HepG2 (cell line): ENCODE results near the gene PRMT7. TPM values are rescaled to one million over a fixed set of nuclear protein-coding genes. Genes with fewer than 3 reads are reported as not detected.

Experiments
- ATAC-seq: fragments of 200-7000 bp; cut with Tn5 transposase; 3 replicates; pipeline ENCODE4 v1.9.1; 2020; ENCODE audit warnings: mild to moderate bottlenecking, moderate library complexity
- BruUV-seq: library from RNA; stranded (reverse); fragments of 400-500 nt; replicated peaks from 2 replicates; lab custom pipeline; 2021; lab: Mats Ljungman, UMichigan
- CTCF ChIA-PET: fragments of 300-600 bp; formaldehyde crosslinking; extraction: SDS; loops from one replicate; lab custom pipeline; 2021; ENCODE audit warnings: low total read pairs, inconsistent platforms, low intra/inter-chr PET ratio; lab: Yijun Ruan, JAX
- POLR2A ChIA-PET: fragments of 350-600 bp; sonication (Branson Sonifier 250); formaldehyde crosslinking; loops from one replicate; lab custom pipeline; 2020; ENCODE audit warnings: antibody characterized with exemption, inconsistent platforms; lab: Yijun Ruan, JAX
- DNase-seq: peaks from one replicate; pipeline ENCODE4 v3.0.0-alpha.2; 2015; ENCODE audit warnings: low spot score
- FAIRE-seq: peaks from 3 replicates; lab custom pipeline; 2011; peaks lifted over from hg19 to GRCh38; lab: Jason Lieb, UNC
- H2AFZ ChIP-seq: one replicate; pipeline ENCODE4 v1.6.1; 2011; ENCODE audit warnings: low read length, inconsistent platforms
- H3K27ac ChIP-seq: fragments of 300-600 bp; 3 replicates; pipeline ENCODE4 v1.8.0; 2011; ENCODE audit warnings: mixed run types, mild to moderate bottlenecking, mixed read lengths, low read length, inconsistent platforms; ENCODE audit not compliant: insufficient read depth; ENCODE audit errors: extremely low read length
- H3K27me3 ChIP-seq, 2 experiments: fragments of 200-600 bp in 1 of 2; 2 replicates in 1 of 2; 3 replicates in 1 of 2; pipeline versions ENCODE4 v1.6.0 to v1.8.0; 2011; ENCODE audit warnings: low read length in 2 of 2, mild to moderate bottlenecking in 2 of 2, moderate library complexity in 2 of 2, inconsistent platforms in 1 of 2; ENCODE audit not compliant: insufficient read depth in 2 of 2, control insufficient read depth in 1 of 2
- H3K36me3 ChIP-seq, 2 experiments: fragments of 200-600 bp in 1 of 2; replicated peaks in 1 of 2; 2 replicates in 1 of 2; 3 replicates in 1 of 2; pipeline versions ENCODE4 v1.5.1 to v1.8.0; 2011; ENCODE audit warnings: low read length in 2 of 2, inconsistent platforms in 1 of 2; ENCODE audit not compliant: insufficient read depth in 2 of 2, control insufficient read depth in 1 of 2
- H3K4me1 ChIP-seq: 2 replicates; pipeline ENCODE4 v1.5.1; 2012; ENCODE audit warnings: low read length, inconsistent platforms; ENCODE audit not compliant: insufficient read depth
- H3K4me2 ChIP-seq: 2 replicates; pipeline ENCODE4 v1.6.0; 2011; ENCODE audit warnings: low read depth, low read length, inconsistent platforms
- H3K4me3 ChIP-seq, 3 experiments: fragments of 200-600 bp in 1 of 3; sonication (generic), shearing (Covaris generic) in 1 of 3; replicated peaks in 1 of 3; 2 replicates each; pipeline ENCODE4 v1.5.1; 2011 to 2016; ENCODE audit warnings: low read length in 3 of 3, inconsistent platforms in 2 of 3, low read depth in 2 of 3, mild to moderate bottlenecking in 2 of 3, control low read depth in 1 of 3, mixed read lengths in 1 of 3; ENCODE audit not compliant: insufficient read depth in 1 of 3
- H3K79me2 ChIP-seq: one replicate; pipeline ENCODE4 v1.6.1; 2011; ENCODE audit warnings: low read length, inconsistent platforms; ENCODE audit not compliant: insufficient read depth
- H3K9ac ChIP-seq: 2 replicates; pipeline ENCODE4 v1.6.0; 2011; ENCODE audit warnings: mild to moderate bottlenecking, low read depth, low read length, inconsistent platforms; ENCODE audit not compliant: insufficient read depth
- H3K9me3 ChIP-seq: 2 replicates; pipeline ENCODE4 v1.5.1; 2012; ENCODE audit warnings: mild to moderate bottlenecking, low read length
- H4K20me1 ChIP-seq: 2 replicates; pipeline ENCODE4 v1.6.0; 2011; ENCODE audit warnings: inconsistent platforms, mild to moderate bottlenecking, low read length, moderate library complexity; ENCODE audit not compliant: insufficient read depth
- HNRNPL ChIP-seq: fragments of 200-400 bp; formaldehyde crosslinking; IDR thresholded peaks from 2 replicates; pipeline ENCODE4 v1.6.1; 2017; ENCODE audit warnings: mild to moderate bottlenecking, low read depth, low read length
- PAWR ChIP-seq: sonication (generic); formaldehyde crosslinking; IDR thresholded peaks from 2 replicates; pipeline ENCODE4 v1.4.0; 2020; ENCODE audit warnings: missing genetic modification reagents, mild to moderate bottlenecking, borderline replicate concordance
- XRCC5 ChIP-seq: fragments of 200-400 bp; formaldehyde crosslinking; optimal IDR thresholded peaks from 2 replicates; pipeline ENCODE3; 2017; ENCODE audit warnings: mild to moderate bottlenecking, low read length
- ZNF746 ChIP-seq: sonication (generic); formaldehyde crosslinking; IDR thresholded peaks from 2 replicates; pipeline ENCODE4 v1.8.0; 2022; ENCODE audit warnings: mild to moderate bottlenecking, missing genetic modification reagents
- ZNF768 ChIP-seq: sonication (generic); formaldehyde crosslinking; IDR thresholded peaks from 2 replicates; pipeline ENCODE4 v1.4.0; 2020; ENCODE audit warnings: missing genetic modification reagents
- WGBS: methylation state at CpG from one replicate; pipeline ENCODE4 v1.1.6; 2017; ENCODE audit warnings: low lambda C conversion rate; 5-methylcytosine and 5-hydroxymethylcytosine counted together
- in situ Hi-C: cut with HindIII; loops from 2 replicates; pipeline ENCODE4 v1.10.0; 2017; ENCODE audit warnings: low pct_unique_long_range_greater_than_20kb; ENCODE audit not compliant: extremely low pct_ligation_motif_present
- intact Hi-C: fragments of 100-400 bp; cut with micrococcal nuclease; formaldehyde crosslinking; loops from one replicate; pipeline ENCODE4 v1.10.0; 2022; ENCODE audit not compliant: unreplicated experiment
- polyA plus RNA-seq, 8 experiments: library from polyadenylated mRNA; depleted of rRNA in 3 of 8; stranded (reverse) in 7 of 8; unstranded in 1 of 8; fragments of >200 nt; fragmentation: Illumina TruSeq in 4 of 8; extraction: Trizol in 4 of 8; gene quantifications; 2 replicates each; pipeline versions ENCODE4 v1.2.1 to v1.2.3, GENCODE V29; 2011 to 2016; ENCODE audit warnings: low read depth in 4 of 8, missing spikeins in 1 of 8, mixed read lengths in 1 of 8; ENCODE audit not compliant: insufficient read depth in 1 of 8
- total RNA-seq, 5 experiments: library from RNA; depleted of rRNA; stranded (reverse); fragments of >200 nt; fragmentation: Illumina TruSeq; extraction: Trizol; gene quantifications; 2 replicates each; pipeline ENCODE4 v1.2.3, GENCODE V29; 2016; ENCODE audit warnings: low read depth in 1 of 5
- TF ChIP-seq, protein P1 (sequence below): sonication (generic); formaldehyde crosslinking; IDR thresholded peaks from 2 replicates; pipeline ENCODE4 v1.4.0; 2020; ENCODE audit warnings: missing genetic modification reagents
- TF ChIP-seq, protein P2 (sequence below): sonication (generic); formaldehyde crosslinking; IDR thresholded peaks from 2 replicates; pipeline ENCODE4 v1.5.0; 2020; ENCODE audit warnings: mild to moderate bottlenecking, missing genetic modification reagents, moderate library complexity
- TF ChIP-seq, protein P3 (sequence below): sonication (generic); formaldehyde crosslinking; IDR thresholded peaks from 2 replicates; pipeline ENCODE4 v1.4.0; 2020; ENCODE audit warnings: missing genetic modification reagents

The PRMT7 gene
- total and polyA plus RNA-seq, 2 of the 13 experiments (the other 11 are each of a cell fraction or from before 2014, with no cell fraction given) = 47.5 to 55.0 TPM

DNA sequence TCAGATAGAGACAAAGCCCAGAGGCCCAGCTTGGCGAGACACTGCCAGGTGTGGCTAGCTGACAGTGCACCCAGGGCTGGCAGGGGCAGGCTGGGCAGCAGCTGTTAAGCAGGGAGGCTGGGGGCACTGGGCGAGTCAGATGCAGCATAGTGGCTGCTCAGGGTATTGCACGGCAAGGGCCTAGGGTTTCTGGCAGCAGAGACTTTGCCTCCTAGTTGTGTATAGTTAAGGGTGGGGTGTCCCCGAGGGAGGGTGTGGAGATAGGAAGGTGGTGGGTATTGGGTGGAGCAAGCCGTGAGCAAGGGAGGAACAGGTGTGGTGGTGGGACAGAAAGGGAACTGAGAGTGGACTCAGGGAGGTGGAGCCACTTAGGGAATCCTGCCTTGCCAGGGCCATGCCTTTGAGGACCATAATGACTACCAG, 71.5 kb downstream of the PRMT7 start:
- no peaks in the 10 kb centered on the region for H3K9me3 ChIP-seq
- H2AFZ ChIP-seq = no peak overlapping the region
- BruUV-seq = no TSS peak
- POLR2A ChIA-PET = no interaction called here
- peaks cover 2 to 42% of the 10 kb centered on the region in 2 experiments; a peak in 4 of 5 replicates for H3K27me3 ChIP-seq
- H4K20me1 ChIP-seq = no peaks in the 10 kb centered on the region
- CTCF ChIA-PET = no interaction called here
- in situ Hi-C loops = no loop called here
- H3K9ac ChIP-seq = no peak overlapping the region
- H3K36me3 ChIP-seq = no peaks in the 10 kb centered on the region
- FAIRE-seq = no peak
- H3K4me1 ChIP-seq = peaks cover 23% of the 10 kb centered on the region
- no peak overlapping the region for H3K27ac ChIP-seq
- no peak overlapping the region for H3K4me2 ChIP-seq
- WGBS = 20% methylated on average over 5 of the region's 5 CpGs
- TF ChIP-seq ZNF746 (CRISPR knock-in tag) = no peak
- peak; percentile 44 for TF ChIP-seq XRCC5
- TF ChIP-seq PAWR (CRISPR knock-in tag) = no peak
- TF ChIP-seq, protein P1, sequence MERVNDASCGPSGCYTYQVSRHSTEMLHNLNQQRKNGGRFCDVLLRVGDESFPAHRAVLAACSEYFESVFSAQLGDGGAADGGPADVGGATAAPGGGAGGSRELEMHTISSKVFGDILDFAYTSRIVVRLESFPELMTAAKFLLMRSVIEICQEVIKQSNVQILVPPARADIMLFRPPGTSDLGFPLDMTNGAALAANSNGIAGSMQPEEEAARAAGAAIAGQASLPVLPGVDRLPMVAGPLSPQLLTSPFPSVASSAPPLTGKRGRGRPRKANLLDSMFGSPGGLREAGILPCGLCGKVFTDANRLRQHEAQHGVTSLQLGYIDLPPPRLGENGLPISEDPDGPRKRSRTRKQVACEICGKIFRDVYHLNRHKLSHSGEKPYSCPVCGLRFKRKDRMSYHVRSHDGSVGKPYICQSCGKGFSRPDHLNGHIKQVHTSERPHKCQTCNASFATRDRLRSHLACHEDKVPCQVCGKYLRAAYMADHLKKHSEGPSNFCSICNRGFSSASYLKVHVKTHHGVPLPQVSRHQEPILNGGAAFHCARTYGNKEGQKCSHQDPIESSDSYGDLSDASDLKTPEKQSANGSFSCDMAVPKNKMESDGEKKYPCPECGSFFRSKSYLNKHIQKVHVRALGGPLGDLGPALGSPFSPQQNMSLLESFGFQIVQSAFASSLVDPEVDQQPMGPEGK = peak; percentile 22; the same call in 1 of the 2 replicates
- TF ChIP-seq, protein P2, sequence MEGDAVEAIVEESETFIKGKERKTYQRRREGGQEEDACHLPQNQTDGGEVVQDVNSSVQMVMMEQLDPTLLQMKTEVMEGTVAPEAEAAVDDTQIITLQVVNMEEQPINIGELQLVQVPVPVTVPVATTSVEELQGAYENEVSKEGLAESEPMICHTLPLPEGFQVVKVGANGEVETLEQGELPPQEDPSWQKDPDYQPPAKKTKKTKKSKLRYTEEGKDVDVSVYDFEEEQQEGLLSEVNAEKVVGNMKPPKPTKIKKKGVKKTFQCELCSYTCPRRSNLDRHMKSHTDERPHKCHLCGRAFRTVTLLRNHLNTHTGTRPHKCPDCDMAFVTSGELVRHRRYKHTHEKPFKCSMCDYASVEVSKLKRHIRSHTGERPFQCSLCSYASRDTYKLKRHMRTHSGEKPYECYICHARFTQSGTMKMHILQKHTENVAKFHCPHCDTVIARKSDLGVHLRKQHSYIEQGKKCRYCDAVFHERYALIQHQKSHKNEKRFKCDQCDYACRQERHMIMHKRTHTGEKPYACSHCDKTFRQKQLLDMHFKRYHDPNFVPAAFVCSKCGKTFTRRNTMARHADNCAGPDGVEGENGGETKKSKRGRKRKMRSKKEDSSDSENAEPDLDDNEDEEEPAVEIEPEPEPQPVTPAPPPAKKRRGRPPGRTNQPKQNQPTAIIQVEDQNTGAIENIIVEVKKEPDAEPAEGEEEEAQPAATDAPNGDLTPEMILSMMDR (CRISPR knock-in tag) = peak; percentile 27
- TF ChIP-seq HNRNPL = 0 out of 2 replicates have a peak, but pooled peaks have one; percentile 44
- peak; percentile 33; the same call in 1 of the 2 replicates for TF ChIP-seq ZNF768 (CRISPR knock-in tag)
- TF ChIP-seq, protein P3, sequence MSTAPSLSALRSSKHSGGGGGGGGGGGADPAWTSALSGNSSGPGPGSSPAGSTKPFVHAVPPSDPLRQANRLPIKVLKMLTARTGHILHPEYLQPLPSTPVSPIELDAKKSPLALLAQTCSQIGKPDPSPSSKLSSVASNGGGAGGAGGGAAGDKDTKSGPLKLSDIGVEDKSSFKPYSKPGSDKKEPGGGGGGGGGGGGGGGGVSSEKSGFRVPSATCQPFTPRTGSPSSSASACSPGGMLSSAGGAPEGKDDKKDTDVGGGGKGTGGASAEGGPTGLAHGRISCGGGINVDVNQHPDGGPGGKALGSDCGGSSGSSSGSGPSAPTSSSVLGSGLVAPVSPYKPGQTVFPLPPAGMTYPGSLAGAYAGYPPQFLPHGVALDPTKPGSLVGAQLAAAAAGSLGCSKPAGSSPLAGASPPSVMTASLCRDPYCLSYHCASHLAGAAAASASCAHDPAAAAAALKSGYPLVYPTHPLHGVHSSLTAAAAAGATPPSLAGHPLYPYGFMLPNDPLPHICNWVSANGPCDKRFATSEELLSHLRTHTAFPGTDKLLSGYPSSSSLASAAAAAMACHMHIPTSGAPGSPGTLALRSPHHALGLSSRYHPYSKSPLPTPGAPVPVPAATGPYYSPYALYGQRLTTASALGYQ (CRISPR knock-in tag) = no peak
- TF ChIP-seq, all 625 proteins: peak for 5
- no peak overlapping the region for H3K4me3 ChIP-seq
- no peaks in the 10 kb centered on the region for H3K79me2 ChIP-seq
- intact Hi-C loops = loop anchor here (10.0 kb wide), 1 partner anchor 62 kb away; the partner anchor contains the start of gene SMPD3
- ATAC-seq (peak; percentile 75), DNase-seq (no peak)
